Measurements from ENCODE around the gene MUC6.

The MUC6 gene

DNA sequence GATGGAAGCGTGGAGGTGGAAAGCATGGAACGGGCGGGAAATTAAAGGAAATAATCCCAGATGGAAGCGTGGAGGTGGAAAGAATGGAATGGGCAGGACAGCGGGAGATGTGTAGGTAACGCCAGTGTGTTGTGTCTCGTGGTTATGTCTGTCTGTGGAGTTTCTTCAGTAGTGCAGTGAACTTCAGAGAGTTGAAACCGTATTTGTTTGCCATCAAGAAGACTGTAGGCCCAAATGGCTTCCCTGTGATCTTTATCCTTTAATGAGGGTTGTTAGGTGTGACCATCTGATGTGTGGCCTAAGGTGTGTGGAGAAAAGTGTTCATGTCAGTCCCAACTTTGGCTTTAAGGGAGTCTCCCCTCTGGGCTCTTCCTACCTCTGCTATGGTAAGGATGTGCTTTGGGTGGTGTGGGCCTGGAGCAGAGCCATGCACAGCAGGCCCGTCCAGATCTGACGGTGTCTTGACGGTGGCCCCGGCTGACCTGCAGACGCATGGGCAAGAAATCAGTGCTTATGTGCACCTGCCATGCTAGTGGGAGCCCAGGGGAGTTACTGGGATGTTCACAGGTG is 71.2 kb downstream of the MUC6 start:
- DNase-seq (ENCODE audit: low read depth) = no peak
- no peak overlapping the region for H3K4me3 ChIP-seq (ENCODE audit: low read length)
- TF ChIP-seq CTCF (IDR thresholded peaks at IDR 0.05; ENCODE audit: insufficient read depth, low read depth, low read length, missing control alignments) = no peak

DNA sequence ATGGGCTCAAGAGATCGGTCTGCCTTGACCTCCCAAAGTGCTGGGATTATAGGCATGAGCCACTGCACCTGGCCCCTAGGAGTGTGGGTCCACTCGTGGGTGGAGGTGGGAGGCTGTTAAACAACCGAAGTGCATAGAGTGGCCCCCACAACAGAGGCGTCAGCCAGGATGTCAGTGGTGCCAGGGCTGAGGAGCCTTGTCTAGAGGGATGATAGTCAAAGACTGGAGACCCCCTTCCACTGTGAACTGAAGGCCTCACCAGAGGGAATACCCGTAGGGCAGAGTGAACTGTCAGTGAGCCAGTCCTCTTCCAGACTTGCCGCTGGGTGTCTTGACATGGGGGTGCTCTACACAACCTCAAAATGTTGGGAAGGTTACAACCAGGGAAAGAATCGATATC is 72.7 kb downstream of the MUC6 start:
- no peak for DNase-seq (ENCODE audit: low read depth)
- no peak for TF ChIP-seq CTCF (IDR thresholded peaks at IDR 0.05; ENCODE audit: insufficient read depth, low read depth, low read length, missing control alignments)
- no peak overlapping the region for H3K4me3 ChIP-seq (ENCODE audit: low read length)

Measured in epithelial cell of esophagus (primary cell).